HepG2 (cell line): ENCODE results near the gene PET117. TPM values are rescaled to one million over a fixed set of nuclear protein-coding genes. Genes with fewer than 3 reads are reported as not detected.
A peak's percentile ranks its signal among the peaks of the same experiment; 100 is the strongest.

Experiments
- CAMTA2 ChIP-seq: sonication (generic); formaldehyde crosslinking; IDR thresholded peaks from 2 replicates; pipeline ENCODE4 v1.4.0; 2020; ENCODE audit warnings: mild to moderate bottlenecking, missing genetic modification reagents, borderline replicate concordance
- FOSL2 ChIP-seq: sonication (generic); formaldehyde crosslinking; IDR thresholded peaks from 2 replicates; pipeline ENCODE4 v1.4.0; 2020; ENCODE audit warnings: missing genetic modification reagents
- KDM5A ChIP-seq: fragments of 200-600 bp; sonication (generic); IDR thresholded peaks from 2 replicates; pipeline ENCODE4 v1.7.0; 2018; ENCODE audit warnings: antibody characterized with exemption, mild to moderate bottlenecking, low read length, borderline replicate concordance
- KLF16 ChIP-seq, 2 experiments: sonication (generic) in 1 of 2; formaldehyde crosslinking in 1 of 2; IDR thresholded peaks; 2 replicates each; pipeline versions ENCODE4 v1.6.1 to v1.8.0; 2016 to 2023; ENCODE audit warnings: missing genetic modification reagents in 2 of 2, missing compliant biosample characterization in 1 of 2
- KMT2B ChIP-seq: IDR thresholded peaks from 2 replicates; pipeline ENCODE4 v1.6.1; 2016; ENCODE audit warnings: missing genetic modification reagents, missing compliant biosample characterization
- ZFP36L1 ChIP-seq: sonication (generic); formaldehyde crosslinking; IDR thresholded peaks from 2 replicates; pipeline ENCODE4 v1.8.0; 2022; ENCODE audit warnings: mild to moderate bottlenecking, missing genetic modification reagents, moderate library complexity
- ZFP37 ChIP-seq: sonication (generic); formaldehyde crosslinking; IDR thresholded peaks from 2 replicates; pipeline ENCODE4 v1.4.0; 2020; ENCODE audit warnings: missing genetic modification reagents, borderline replicate concordance
- ZNF296 ChIP-seq: sonication (generic); formaldehyde crosslinking; conservative IDR thresholded peaks from 2 replicates; pipeline ENCODE4 v1.5.0; 2020; ENCODE audit warnings: mild to moderate bottlenecking, missing genetic modification reagents
- ZNF33B ChIP-seq: sonication (generic); formaldehyde crosslinking; IDR thresholded peaks from 2 replicates; pipeline ENCODE4 v1.5.1; 2020; ENCODE audit warnings: mild to moderate bottlenecking, missing genetic modification reagents
- ZNF510 ChIP-seq: sonication (generic); formaldehyde crosslinking; IDR thresholded peaks from 2 replicates; pipeline ENCODE4 v1.4.0; 2020; ENCODE audit warnings: low read depth, mild to moderate bottlenecking, missing genetic modification reagents
- ZNF891 ChIP-seq: sonication (generic); formaldehyde crosslinking; IDR thresholded peaks from 2 replicates; pipeline ENCODE4 v1.5.0; 2020; ENCODE audit warnings: mild to moderate bottlenecking, missing genetic modification reagents
- ZSCAN29 ChIP-seq: sonication (generic); formaldehyde crosslinking; conservative IDR thresholded peaks from 2 replicates; pipeline ENCODE4 v1.4.0; 2020; ENCODE audit warnings: mild to moderate bottlenecking, missing genetic modification reagents
- polyA plus RNA-seq, 8 experiments: library from polyadenylated mRNA; depleted of rRNA in 3 of 8; stranded (reverse) in 7 of 8; unstranded in 1 of 8; fragments of >200 nt; fragmentation: Illumina TruSeq in 4 of 8; extraction: Trizol in 4 of 8; gene quantifications; 2 replicates each; pipeline versions ENCODE4 v1.2.1 to v1.2.3, GENCODE V29; 2011 to 2016; ENCODE audit warnings: low read depth in 4 of 8, missing spikeins in 1 of 8, mixed read lengths in 1 of 8; ENCODE audit not compliant: insufficient read depth in 1 of 8
- total RNA-seq, 5 experiments: library from RNA; depleted of rRNA; stranded (reverse); fragments of >200 nt; fragmentation: Illumina TruSeq; extraction: Trizol; gene quantifications; 2 replicates each; pipeline ENCODE4 v1.2.3, GENCODE V29; 2016; ENCODE audit warnings: low read depth in 1 of 5
- TF ChIP-seq, protein P1 (sequence below): sonication (generic); formaldehyde crosslinking; IDR thresholded peaks from 2 replicates; pipeline ENCODE4 v1.4.0; 2020; ENCODE audit warnings: missing genetic modification reagents
- TF ChIP-seq, protein P2 (sequence below): sonication (generic); formaldehyde crosslinking; IDR thresholded peaks from 2 replicates; pipeline ENCODE4 v1.8.0; 2022; ENCODE audit warnings: mild to moderate bottlenecking, missing genetic modification reagents, moderate library complexity
- TF ChIP-seq, protein P3 (sequence below): sonication (generic); formaldehyde crosslinking; IDR thresholded peaks from 2 replicates; pipeline ENCODE4 v1.5.0; 2020; ENCODE audit warnings: missing genetic modification reagents
- TF ChIP-seq, protein P4 (sequence below): sonication (generic); formaldehyde crosslinking; IDR thresholded peaks from 2 replicates; pipeline ENCODE4 v1.4.0; 2020; ENCODE audit warnings: mild to moderate bottlenecking, missing genetic modification reagents

Gene PET117
- total and polyA plus RNA-seq, 2 of the 13 experiments (the other 11 are each of a cell fraction or from before 2014, with no cell fraction given): 22.2 to 48.2 TPM

DNA sequence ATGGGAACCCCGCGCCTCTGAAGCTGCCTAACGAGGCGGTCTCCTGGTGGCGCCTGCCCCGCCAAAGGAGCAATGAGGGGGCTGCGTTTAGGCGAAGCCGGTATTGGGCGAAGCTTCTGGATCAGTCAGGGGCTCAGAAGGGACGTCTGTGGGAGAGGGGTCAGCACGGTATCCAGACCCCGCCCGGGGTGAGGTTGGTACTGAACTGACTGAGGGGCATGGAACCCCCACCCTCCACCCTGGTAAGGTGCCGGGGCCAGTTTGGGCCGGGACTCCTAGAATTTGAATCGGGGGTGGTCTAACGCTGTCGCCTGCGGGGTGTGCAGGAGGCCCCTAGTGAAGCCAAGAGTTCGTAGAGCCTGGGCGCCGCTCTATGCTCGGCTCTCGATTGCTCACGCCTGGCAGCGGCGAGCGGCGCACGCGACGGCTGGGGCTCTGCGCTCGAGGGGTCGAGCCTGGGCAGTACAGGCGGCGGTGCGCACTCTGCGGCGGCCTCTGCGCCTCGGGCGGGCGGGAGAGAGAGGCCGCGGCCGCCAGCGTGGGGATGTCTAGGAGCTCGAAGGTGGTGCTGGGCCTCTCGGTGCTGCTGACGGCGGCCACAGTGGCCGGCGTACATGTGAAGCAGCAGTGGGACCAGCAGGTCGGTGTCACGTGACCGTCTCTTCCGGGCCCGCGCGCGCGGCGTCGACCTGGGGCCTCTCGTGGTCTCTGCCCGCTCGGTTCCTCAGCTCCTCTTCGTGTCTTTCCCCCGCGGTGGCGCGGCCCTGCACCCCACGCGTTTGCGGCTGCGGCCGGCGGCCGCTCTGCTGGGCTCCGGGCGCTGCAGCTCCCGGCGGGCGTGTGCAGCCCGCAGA lies at the start of gene PET117, which contains the start of gene KAT14 (continued):
- TF ChIP-seq, protein P1, sequence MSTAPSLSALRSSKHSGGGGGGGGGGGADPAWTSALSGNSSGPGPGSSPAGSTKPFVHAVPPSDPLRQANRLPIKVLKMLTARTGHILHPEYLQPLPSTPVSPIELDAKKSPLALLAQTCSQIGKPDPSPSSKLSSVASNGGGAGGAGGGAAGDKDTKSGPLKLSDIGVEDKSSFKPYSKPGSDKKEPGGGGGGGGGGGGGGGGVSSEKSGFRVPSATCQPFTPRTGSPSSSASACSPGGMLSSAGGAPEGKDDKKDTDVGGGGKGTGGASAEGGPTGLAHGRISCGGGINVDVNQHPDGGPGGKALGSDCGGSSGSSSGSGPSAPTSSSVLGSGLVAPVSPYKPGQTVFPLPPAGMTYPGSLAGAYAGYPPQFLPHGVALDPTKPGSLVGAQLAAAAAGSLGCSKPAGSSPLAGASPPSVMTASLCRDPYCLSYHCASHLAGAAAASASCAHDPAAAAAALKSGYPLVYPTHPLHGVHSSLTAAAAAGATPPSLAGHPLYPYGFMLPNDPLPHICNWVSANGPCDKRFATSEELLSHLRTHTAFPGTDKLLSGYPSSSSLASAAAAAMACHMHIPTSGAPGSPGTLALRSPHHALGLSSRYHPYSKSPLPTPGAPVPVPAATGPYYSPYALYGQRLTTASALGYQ (CRISPR knock-in tag): peak; percentile 98
- TF ChIP-seq FOSL2 (peak; percentile 75), KLF16 (CRISPR knock-in tag; IDR thresholded peaks at IDR 0.05) (peak; percentile 73 to 99), ZSCAN29 (0 out of 2 replicates have a peak, but pooled peaks have one; percentile 50), ZFP36L1 (CRISPR knock-in tag) (no peak; the same call in 1 of the 2 replicates), KDM5A (peak; percentile 89; the same call in 1 of the 2 replicates), CAMTA2 (CRISPR knock-in tag) (peak; percentile 99), KMT2B (CRISPR knock-in tag) (peak; percentile 99), ZNF33B (CRISPR knock-in tag) (peak; percentile 99), ZNF296 (CRISPR knock-in tag) (peak; percentile 25; the same call in 1 of the 2 replicates), ZNF891 (peak; percentile 98), ZFP37 (CRISPR knock-in tag) (peak; percentile 95), ZNF510 (CRISPR knock-in tag) (peak; percentile 88)
- TF ChIP-seq, protein P2, sequence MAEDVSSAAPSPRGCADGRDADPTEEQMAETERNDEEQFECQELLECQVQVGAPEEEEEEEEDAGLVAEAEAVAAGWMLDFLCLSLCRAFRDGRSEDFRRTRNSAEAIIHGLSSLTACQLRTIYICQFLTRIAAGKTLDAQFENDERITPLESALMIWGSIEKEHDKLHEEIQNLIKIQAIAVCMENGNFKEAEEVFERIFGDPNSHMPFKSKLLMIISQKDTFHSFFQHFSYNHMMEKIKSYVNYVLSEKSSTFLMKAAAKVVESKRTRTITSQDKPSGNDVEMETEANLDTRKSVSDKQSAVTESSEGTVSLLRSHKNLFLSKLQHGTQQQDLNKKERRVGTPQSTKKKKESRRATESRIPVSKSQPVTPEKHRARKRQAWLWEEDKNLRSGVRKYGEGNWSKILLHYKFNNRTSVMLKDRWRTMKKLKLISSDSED (CRISPR knock-in tag): peak; percentile 79; the same call in 1 of the 2 replicates
- TF ChIP-seq, protein P3, sequence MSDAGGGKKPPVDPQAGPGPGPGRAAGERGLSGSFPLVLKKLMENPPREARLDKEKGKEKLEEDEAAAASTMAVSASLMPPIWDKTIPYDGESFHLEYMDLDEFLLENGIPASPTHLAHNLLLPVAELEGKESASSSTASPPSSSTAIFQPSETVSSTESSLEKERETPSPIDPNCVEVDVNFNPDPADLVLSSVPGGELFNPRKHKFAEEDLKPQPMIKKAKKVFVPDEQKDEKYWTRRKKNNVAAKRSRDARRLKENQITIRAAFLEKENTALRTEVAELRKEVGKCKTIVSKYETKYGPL (CRISPR knock-in tag): peak; percentile 93
- TF ChIP-seq, protein P4, sequence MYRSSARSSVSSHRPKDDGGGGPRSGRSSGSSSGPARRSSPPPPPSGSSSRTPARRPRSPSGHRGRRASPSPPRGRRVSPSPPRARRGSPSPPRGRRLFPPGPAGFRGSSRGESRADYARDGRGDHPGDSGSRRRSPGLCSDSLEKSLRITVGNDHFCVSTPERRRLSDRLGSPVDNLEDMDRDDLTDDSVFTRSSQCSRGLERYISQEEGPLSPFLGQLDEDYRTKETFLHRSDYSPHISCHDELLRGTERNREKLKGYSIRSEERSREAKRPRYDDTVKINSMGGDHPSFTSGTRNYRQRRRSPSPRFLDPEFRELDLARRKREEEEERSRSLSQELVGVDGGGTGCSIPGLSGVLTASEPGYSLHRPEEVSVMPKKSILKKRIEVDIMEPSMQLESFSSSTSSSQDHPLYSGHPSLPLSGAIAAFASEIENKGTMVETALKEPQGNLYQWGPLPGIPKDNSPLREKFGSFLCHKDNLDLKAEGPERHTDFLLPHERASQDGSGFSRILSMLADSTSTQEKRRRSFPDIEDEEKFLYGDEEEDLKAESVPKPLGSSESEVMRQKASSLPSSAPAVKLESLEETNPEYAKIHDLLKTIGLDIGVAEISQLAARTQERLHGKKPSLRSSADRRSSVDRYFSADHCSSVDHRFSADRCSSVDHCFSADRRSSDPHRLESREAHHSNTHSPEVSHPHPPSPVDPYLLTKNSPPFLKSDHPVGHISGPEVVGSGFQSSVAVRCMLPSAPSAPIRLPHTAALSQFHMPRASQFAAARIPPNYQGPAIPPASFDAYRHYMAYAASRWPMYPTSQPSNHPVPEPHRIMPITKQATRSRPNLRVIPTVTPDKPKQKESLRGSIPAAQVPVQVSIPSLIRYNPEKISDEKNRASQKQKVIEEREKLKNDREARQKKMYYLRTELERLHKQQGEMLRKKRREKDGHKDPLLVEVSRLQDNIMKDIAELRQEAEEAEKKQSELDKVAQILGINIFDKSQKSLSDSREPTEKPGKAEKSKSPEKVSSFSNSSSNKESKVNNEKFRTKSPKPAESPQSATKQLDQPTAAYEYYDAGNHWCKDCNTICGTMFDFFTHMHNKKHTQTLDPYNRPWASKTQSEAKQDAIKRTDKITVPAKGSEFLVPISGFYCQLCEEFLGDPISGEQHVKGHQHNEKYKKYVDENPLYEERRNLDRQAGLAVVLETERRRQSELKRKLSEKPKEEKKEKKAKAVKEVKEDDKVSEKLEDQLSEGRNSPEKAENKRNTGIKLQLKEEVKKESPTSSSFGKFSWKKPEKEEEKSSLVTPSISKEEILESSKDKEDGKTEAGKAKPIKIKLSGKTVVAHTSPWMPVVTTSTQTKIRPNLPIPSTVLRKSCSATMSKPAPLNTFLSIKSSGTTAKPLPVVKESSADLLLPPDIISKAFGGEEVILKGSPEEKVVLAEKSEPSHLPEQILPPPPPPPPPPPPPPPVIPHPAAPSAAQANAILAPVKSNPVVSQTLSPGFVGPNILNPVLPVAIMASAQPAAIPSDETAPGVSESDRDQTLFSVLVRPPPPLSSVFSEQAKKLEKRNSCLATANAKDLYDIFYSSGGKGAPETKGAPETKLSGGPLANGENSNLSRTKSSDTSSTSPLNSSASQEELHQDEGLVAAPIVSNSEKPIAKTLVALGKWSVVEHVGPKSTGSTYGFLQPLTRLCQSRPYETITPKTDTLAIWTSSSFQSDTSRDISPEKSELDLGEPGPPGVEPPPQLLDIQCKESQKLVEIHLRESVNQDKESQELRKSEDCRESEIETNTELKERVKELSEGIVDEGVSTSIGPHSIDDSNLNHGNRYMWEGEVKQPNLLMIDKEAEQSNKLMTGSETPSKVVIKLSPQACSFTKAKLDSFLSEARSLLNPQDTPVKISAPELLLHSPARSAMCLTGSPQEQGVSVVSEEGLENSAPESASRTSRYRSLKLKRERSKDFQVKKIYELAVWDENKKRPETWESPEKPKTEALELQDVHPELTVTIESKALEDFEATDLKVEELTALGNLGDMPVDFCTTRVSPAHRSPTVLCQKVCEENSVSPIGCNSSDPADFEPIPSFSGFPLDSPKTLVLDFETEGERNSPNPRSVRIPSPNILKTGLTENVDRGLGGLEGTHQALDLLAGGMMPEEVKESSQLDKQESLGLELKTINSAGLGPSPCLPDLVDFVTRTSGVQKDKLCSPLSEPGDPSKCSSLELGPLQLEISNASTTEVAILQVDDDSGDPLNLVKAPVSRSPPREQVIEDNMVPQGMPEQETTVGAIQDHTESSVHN (CRISPR knock-in tag): peak; percentile 98
